Esophagus muscularis mucosa (tissue), 4 donors: ENCODE results near the gene RASGRF2. TPM values are rescaled to one million over a fixed set of nuclear protein-coding genes. Genes with fewer than 3 reads are reported as not detected.

Source experiments
- DNase-seq: peaks from one replicate; pipeline ENCODE4 v3.0.0-alpha.2; 2017; ENCODE audit errors: extremely low spot score
- H3K27ac ChIP-seq, 4 donors: fragments of 200-600 bp; sonication (generic); replicated peaks in 1 of 4; 1 replicate in 3 of 4; 2 replicates in 1 of 4; pipeline ENCODE4 v1.5.1; 2016 to 2019; ENCODE audit warnings: mild to moderate bottlenecking in 1 of 4
- H3K27me3 ChIP-seq, 4 donors: fragments of 200-600 bp; sonication (generic); one replicate each; pipeline versions ENCODE4 v1.5.1 to v1.6.0; 2016 to 2019
- H3K36me3 ChIP-seq, 4 donors: fragments of 200-600 bp; sonication (generic); one replicate each; pipeline ENCODE4 v1.5.1; 2016 to 2019
- H3K4me1 ChIP-seq, 4 donors: fragments of 200-600 bp; sonication (generic); one replicate each; pipeline ENCODE4 v1.5.1; 2016 to 2019
- H3K4me3 ChIP-seq, 4 donors: fragments of 200-600 bp; sonication (generic); 1 replicate in 2 of 4; 2 replicates in 2 of 4; pipeline ENCODE4 v1.5.1; 2016 to 2019; ENCODE audit warnings: mild to moderate bottlenecking in 4 of 4, moderate library complexity in 1 of 4
- H3K9me3 ChIP-seq, 4 donors: fragments of 200-600 bp; sonication (generic); 1 replicate in 3 of 4; 2 replicates in 1 of 4; pipeline ENCODE4 v1.5.1; 2016 to 2019
- CTCF ChIP-seq, 3 experiments: fragments of 200-600 bp in 2 of 3; fragments of 450-650 bp in 1 of 3; sonication (generic) in 2 of 3; IDR thresholded peaks; one replicate each; pipeline ENCODE4 v1.5.1; 2017 to 2019; ENCODE audit warnings: antibody characterized with exemption in 3 of 3, mild to moderate bottlenecking in 2 of 3, moderate library complexity in 1 of 3
- EP300 ChIP-seq: sonication (generic); formaldehyde crosslinking; IDR thresholded peaks from one replicate; pipeline ENCODE4 v1.6.1; 2017; ENCODE audit warnings: antibody characterized with exemption
- POLR2A ChIP-seq: fragments of 450-650 bp; IDR thresholded peaks from one replicate; pipeline ENCODE4 v1.6.1; 2017; ENCODE audit warnings: antibody characterized with exemption, moderate library complexity, mild to moderate bottlenecking, low read depth
- POLR2AphosphoS5 ChIP-seq, 2 donors: sonication (generic); formaldehyde crosslinking; IDR thresholded peaks; one replicate each; pipeline ENCODE4 v1.6.1; 2017; ENCODE audit warnings: antibody characterized with exemption in 2 of 2
- WGBS: methylation state at CpG from one replicate; pipeline ENCODE4 v1.1.5; 2018; 5-methylcytosine and 5-hydroxymethylcytosine counted together
- intact Hi-C: fragments of 100-400 bp; cut with DNase I; formaldehyde crosslinking; loops from one replicate; pipeline ENCODE4 v1.15.1; 2023
- total RNA-seq, 4 donors: library from RNA; depleted of rRNA; stranded (reverse); fragments of >200 nt; gene quantifications; one replicate each; pipeline versions ENCODE4 v1.1.0 to v1.2.1, GENCODE V29; 2016

RASGRF2 gene
- total RNA-seq, 4 donors from 2014 or later: 4.2 to 7.6 (median 5.9) TPM

DNA sequence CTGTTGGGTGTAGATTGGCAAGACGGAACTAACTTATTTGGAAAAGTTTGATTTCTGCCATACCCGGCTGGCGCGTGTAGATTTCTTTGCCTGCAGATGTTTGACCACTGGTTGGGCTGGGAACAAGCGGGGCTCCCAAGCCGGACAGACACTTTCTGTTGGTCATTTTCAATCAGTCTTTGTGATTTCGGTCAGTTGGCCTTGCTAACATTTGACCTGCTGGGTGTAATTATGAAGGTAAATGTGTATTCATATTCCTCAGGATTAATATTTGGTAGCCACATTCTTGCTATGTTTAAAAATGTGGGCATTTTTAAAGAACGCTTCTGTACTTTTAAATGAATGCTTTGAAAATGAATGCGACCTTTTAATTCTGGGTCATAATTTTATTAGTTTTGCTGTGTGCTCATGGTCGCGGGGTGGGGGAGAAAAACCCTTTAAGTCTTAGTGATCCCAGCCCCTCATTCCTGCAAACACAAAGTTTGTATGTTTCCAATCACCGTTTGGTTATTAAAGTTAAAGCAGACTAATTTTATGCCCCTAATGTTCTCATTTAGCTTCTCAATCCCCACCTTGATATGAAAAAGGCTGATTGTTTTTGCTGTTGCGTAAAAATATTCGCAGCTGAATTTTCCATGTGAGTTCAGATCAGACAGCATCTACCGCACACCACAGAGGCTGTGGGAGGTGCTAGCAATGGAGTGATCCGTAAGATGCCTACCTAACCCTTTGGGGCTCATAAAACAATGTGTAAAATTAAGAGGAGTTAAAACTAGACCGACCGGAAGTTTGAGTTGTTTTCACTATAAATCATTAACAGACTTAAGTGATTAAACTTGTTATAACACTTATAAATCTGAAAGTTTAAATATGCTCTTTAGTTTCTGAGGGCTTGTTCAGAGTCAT is 1.5 kb downstream of the RASGRF2 start:
- H3K27me3 ChIP-seq: peaks cover 0 to 58% (median 0%) of the 10 kb centered on the region in 4 donors
- DNase-seq: no peak
- H3K27ac ChIP-seq: peak overlapping the region; percentile 61 to 74 (median 69)
- no peak for TF ChIP-seq POLR2A
- peak in 1 of 2 donors; percentile 21 for TF ChIP-seq POLR2AphosphoS5 (IDR thresholded peaks at IDR 0.05)
- TF ChIP-seq CTCF (IDR thresholded peaks at IDR 0.05): no peak
- H3K36me3 ChIP-seq: no peaks in the 10 kb centered on the region
- 41% methylated on average over 18 of the region's 18 CpGs for WGBS
- no peaks in the 10 kb centered on the region for H3K9me3 ChIP-seq
- H3K4me1 ChIP-seq: peaks cover 0 to 16% (median 8%) of the 10 kb centered on the region in 4 donors
- intact Hi-C loops: no loop called here
- peak overlapping the region; percentile 49 to 65 (median 52) for H3K4me3 ChIP-seq

GRCh38 chr5:80962630-80963520 is 2.7 kb downstream of the RASGRF2 start:
- H3K4me3 ChIP-seq: no peak overlapping the region
- H3K27ac ChIP-seq: peak overlapping the region in 2 of 4 donors; percentile 10 to 23
- intact Hi-C loops: no loop called here
- H3K27me3 ChIP-seq: peaks cover 0 to 49% (median 0%) of the 10 kb centered on the region in 4 donors
- peaks cover 6 to 21% (median 13%) of the 10 kb centered on the region in 4 donors for H3K4me1 ChIP-seq
- no peak for TF ChIP-seq EP300
- TF ChIP-seq POLR2AphosphoS5 (IDR thresholded peaks at IDR 0.05): no peak
- 74% methylated on average over 2 of the region's 2 CpGs for WGBS
- H3K9me3 ChIP-seq: no peaks in the 10 kb centered on the region
- DNase-seq: no peak
- no peaks in the 10 kb centered on the region for H3K36me3 ChIP-seq

- TF ChIP-seq POLR2AphosphoS5 (IDR thresholded peaks at IDR 0.05) (no peak), EP300 (no peak), POLR2A (no peak), CTCF (IDR thresholded peaks at IDR 0.05) (no peak)
- H3K36me3 ChIP-seq: no peaks in the 10 kb centered on the region
- H3K27ac ChIP-seq: peak overlapping the region in 2 of 4 donors; percentile 10 to 23
- no peak overlapping the region for H3K4me3 ChIP-seq
- DNase-seq: no peak
- H3K4me1 ChIP-seq: peaks cover 10 to 27% (median 18%) of the 10 kb centered on the region in 4 donors
- 55% methylated on average over 2 of the region's 2 CpGs for WGBS
- no peaks in the 10 kb centered on the region for H3K9me3 ChIP-seq
- peaks cover 0 to 44% (median 0%) of the 10 kb centered on the region in 4 donors for H3K27me3 ChIP-seq
- intact Hi-C loops: no loop called here
Measured at GRCh38 chr5:80963521-80963895, 3.3 kb downstream of the RASGRF2 start.

GRCh38 chr5:80963966-80964481 is 3.9 kb downstream of the RASGRF2 start:
- intact Hi-C loops: no loop called here
- 67% methylated on average over 3 of the region's 3 CpGs for WGBS
- H3K9me3 ChIP-seq: no peaks in the 10 kb centered on the region
- H3K27me3 ChIP-seq: peaks cover 0 to 39% (median 0%) of the 10 kb centered on the region in 4 donors
- DNase-seq: no peak
- H3K4me1 ChIP-seq: peaks cover 10 to 30% (median 21%) of the 10 kb centered on the region in 4 donors
- H3K27ac ChIP-seq: peak overlapping the region in 3 of 4 donors; percentile 4 to 23 (median 10)
- H3K4me3 ChIP-seq: no peak overlapping the region
- TF ChIP-seq POLR2AphosphoS5 (IDR thresholded peaks at IDR 0.05): no peak
- no peak for TF ChIP-seq EP300
- no peak for TF ChIP-seq POLR2A
- no peak for TF ChIP-seq CTCF (IDR thresholded peaks at IDR 0.05)
- H3K36me3 ChIP-seq: no peaks in the 10 kb centered on the region
